ENCODE results near the gene LURAP1L.

LURAP1L gene

DNA sequence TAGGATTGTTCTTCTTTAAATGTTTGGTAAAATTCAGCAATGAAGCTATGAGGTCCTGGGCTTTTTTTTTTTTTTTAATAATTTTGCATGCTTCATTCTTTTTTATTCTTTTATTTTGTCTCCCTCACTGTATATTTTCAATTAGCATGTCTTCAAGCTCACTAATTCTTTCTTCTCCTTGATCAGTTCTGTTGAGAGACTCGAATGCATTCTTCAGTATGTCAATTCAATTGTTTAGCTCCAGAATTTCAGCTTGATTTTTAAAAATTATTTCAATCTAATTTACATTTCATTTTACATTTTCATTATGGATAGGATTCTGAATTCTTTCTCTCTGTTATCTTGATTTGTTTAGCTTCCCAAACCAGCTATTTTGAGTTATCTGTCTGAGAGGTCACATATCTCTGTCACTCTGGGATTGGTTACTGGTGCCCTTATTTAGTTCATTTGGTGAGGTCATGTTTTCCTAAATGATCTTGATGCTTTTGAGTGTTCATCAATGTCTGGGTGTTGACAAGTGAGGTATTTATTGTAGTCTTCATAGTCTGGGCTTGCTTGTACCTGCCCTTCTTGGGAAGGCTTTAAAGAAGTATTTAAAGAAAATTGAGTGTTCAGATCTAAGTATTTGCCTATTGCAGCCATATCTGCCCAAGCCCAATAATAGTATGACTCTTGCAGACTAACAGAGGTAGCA is 9.1 kb downstream of the LURAP1L start:
- Histone ChIP-seq H3K36me3 (no peaks in the 10 kb centered on the region), H3K9me3 (no peaks in the 10 kb centered on the region), H3K4me1 (ENCODE audit: control insufficient read depth in 1 of 2, insufficient read depth in 1 of 2, low read depth in 1 of 2, low read length in 1 of 2) (no peaks in the 10 kb centered on the region), H3K27me3 (no peaks in the 10 kb centered on the region), H3K27ac (no peak overlapping the region), H3K4me3 (ENCODE audit: low read depth in 1 of 2, low read length in 1 of 2) (no peak overlapping the region)
- TF ChIP-seq, protein P1, sequence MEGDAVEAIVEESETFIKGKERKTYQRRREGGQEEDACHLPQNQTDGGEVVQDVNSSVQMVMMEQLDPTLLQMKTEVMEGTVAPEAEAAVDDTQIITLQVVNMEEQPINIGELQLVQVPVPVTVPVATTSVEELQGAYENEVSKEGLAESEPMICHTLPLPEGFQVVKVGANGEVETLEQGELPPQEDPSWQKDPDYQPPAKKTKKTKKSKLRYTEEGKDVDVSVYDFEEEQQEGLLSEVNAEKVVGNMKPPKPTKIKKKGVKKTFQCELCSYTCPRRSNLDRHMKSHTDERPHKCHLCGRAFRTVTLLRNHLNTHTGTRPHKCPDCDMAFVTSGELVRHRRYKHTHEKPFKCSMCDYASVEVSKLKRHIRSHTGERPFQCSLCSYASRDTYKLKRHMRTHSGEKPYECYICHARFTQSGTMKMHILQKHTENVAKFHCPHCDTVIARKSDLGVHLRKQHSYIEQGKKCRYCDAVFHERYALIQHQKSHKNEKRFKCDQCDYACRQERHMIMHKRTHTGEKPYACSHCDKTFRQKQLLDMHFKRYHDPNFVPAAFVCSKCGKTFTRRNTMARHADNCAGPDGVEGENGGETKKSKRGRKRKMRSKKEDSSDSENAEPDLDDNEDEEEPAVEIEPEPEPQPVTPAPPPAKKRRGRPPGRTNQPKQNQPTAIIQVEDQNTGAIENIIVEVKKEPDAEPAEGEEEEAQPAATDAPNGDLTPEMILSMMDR (IDR thresholded peaks at IDR 0.05), result no peak

DNA sequence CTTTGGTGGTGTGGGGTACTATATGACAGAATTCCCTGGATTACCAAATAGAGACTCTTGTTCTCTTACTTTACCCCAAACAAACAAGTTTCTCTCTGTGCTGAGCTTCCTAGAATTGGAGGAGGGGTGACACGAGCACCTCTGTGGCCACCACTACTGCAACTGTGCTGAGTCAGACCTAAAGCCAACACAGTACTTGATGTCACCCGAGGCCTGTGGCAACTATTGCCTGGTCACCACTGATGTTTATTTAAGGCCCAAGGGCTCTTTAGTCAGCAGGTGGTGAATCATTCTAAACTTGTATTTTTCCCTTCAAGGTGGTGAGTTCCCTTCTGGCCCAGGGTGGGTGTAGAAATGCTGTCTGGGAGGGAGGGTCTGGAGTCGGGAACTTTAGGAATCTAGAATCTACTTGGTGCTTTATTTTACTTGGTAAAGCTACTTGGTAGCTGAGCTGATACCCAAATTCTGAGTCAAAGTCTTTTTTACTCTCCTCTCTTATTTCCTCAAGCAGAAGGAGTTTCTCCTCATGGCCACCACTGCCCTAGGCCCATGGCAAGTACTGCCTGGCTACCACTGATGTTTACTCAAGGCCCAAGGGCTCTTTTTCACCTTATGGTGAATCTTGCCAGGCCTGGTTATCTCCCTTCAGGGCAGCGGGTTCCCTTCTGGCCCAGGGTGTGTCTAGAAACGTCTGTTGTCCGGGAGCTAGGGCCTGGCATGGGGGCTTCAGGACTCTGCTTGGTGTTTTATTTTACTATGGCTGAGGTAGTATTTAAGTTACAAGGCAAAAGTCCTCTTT is 9.8 kb downstream of the LURAP1L start:
- Histone ChIP-seq H3K36me3 (no peaks in the 10 kb centered on the region), H3K9me3 (no peaks in the 10 kb centered on the region), H3K4me3 (ENCODE audit: low read depth in 1 of 2, low read length in 1 of 2) (no peak overlapping the region), H3K4me1 (ENCODE audit: control insufficient read depth in 1 of 2, insufficient read depth in 1 of 2, low read depth in 1 of 2, low read length in 1 of 2) (no peaks in the 10 kb centered on the region), H3K27me3 (no peaks in the 10 kb centered on the region), H3K27ac (no peak overlapping the region)
- TF ChIP-seq, protein P1 (IDR thresholded peaks at IDR 0.05), result no peak

DNA sequence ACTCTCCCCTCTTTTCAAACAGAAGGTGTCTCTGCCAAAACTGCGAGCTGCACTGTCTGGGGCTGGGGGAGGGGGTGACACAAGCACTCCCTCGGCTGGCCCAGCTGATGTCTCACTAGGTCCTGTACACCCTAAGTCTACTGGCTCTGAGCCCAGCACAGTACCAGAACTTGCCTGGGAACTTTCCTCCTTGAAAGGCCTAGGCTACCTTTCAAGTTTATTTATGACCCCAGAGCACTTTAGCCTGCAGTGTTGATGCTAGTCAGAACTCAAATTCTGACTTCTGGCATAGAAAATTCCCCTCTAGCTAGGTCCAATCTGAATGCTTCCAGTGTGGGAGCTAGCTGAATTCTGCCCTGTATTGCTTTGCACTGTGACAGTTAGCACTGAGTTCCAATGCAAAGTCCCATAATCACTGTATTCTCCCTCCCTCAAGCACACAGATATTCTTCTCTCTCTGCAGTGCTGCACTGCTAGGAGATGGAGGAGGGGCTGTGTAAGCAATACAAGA is 10.5 kb downstream of the LURAP1L start:
- no peaks in the 10 kb centered on the region for H3K36me3 ChIP-seq
- TF ChIP-seq, protein P1 (IDR thresholded peaks at IDR 0.05), result no peak
- no peak overlapping the region for H3K27ac ChIP-seq
- no peaks in the 10 kb centered on the region for H3K27me3 ChIP-seq
- no peak overlapping the region for H3K4me3 ChIP-seq (ENCODE audit: low read depth in 1 of 2, low read length in 1 of 2)
- H3K9me3 ChIP-seq, result no peaks in the 10 kb centered on the region
- no peaks in the 10 kb centered on the region for H3K4me1 ChIP-seq (ENCODE audit: control insufficient read depth in 1 of 2, insufficient read depth in 1 of 2, low read depth in 1 of 2, low read length in 1 of 2)

DNA sequence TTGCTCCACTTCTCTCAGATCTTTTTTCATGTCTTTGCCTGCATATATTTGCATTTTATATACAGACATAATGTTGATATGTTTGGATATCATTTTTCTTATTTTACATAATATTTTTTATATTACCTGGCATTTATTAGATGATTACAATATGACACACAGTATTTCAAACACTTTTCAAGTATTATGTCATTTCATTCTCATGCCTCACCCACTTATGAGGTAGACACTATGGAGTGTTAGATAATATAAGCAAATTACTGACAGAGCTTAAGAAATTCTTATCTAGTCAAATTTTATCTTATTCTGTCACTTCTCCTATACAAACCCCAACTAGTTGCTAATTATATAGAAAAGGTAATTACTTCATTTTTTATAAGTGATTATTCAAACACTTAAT is 11.1 kb downstream of the LURAP1L start:
- no peaks in the 10 kb centered on the region for H3K36me3 ChIP-seq
- no peaks in the 10 kb centered on the region for H3K9me3 ChIP-seq
- no peak overlapping the region for H3K4me3 ChIP-seq (ENCODE audit: low read depth in 1 of 2, low read length in 1 of 2)
- H3K27ac ChIP-seq, result no peak overlapping the region
- H3K27me3 ChIP-seq, result no peaks in the 10 kb centered on the region
- H3K4me1 ChIP-seq (ENCODE audit: control insufficient read depth in 1 of 2, insufficient read depth in 1 of 2, low read depth in 1 of 2, low read length in 1 of 2), result no peaks in the 10 kb centered on the region
- TF ChIP-seq, protein P1 (IDR thresholded peaks at IDR 0.05), result no peak

DNA sequence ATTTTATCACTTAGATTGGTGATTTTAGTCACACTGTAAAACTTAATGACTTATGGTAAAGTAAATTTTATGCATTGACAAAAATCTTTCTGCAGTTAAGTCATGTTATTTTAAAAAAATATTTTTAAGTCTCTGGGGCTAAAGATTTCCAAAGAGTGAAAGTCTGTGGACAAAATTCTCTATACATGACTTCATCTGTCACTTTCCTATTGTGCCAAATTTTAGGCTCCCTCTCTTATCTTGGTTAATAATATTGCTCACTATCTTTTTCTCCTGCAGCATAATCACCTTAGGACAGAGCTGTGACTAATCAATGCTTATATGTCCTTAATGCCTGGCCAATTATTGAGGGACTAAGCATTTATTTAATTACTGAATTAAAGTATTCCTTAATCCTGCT is 15.2 kb downstream of the LURAP1L start:
- H3K9me3 ChIP-seq, result no peaks in the 10 kb centered on the region
- TF ChIP-seq, protein P1 (IDR thresholded peaks at IDR 0.05), result no peak
- H3K36me3 ChIP-seq, result no peaks in the 10 kb centered on the region
- no peak overlapping the region for H3K4me3 ChIP-seq (ENCODE audit: low read depth in 1 of 2, low read length in 1 of 2)
- no peak overlapping the region for H3K27ac ChIP-seq
- no peaks in the 10 kb centered on the region for H3K27me3 ChIP-seq
- H3K4me1 ChIP-seq (ENCODE audit: control insufficient read depth in 1 of 2, insufficient read depth in 1 of 2, low read depth in 1 of 2, low read length in 1 of 2), result no peaks in the 10 kb centered on the region
